ENCODE measurements around the gene IL33.

DNA sequence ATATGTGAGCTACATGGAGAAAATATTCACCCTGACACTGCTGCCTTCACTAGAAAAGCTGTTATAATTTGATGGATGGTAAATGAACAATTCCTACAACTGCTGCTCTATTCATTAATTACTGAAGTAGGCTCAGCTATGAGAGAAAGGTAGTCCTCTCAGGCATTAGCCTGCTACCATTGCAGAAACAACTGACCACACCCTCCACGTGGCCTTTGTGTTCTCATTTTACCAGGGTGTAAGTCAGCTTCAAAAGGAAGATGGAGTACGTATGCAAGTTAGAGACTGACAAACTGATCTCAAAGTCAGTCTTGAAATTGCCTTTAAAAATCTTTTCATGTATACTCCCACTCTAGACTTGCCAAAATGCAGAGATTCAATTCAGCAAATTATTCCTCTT, 86.3 kb downstream of the IL33 start:
- TF ChIP-seq EZH2 (IDR thresholded peaks at IDR 0.05; ENCODE audit: insufficient read depth, poor library complexity, severe bottlenecking) (no peak), EZH2phosphoT487 (IDR thresholded peaks at IDR 0.05; ENCODE audit: insufficient read depth, low read depth) (no peak)
